Uterus (tissue), 4 donors: ENCODE data around the gene ARFGEF2. TPM values are rescaled to one million over a fixed set of nuclear protein-coding genes. Genes with fewer than 3 reads are reported as not detected.

Experiments used
- DNase-seq, 2 donors: peaks; one replicate each; pipeline ENCODE4 v3.0.0-alpha.2; 2019 to 2020
- H3K27ac ChIP-seq, 2 donors: fragments of 200-600 bp; sonication (generic); 1 replicate in 1 of 2; 2 replicates in 1 of 2; pipeline ENCODE4 v1.5.1; 2016 to 2018
- H3K27me3 ChIP-seq, 2 donors: fragments of 200-600 bp; sonication (generic); one replicate each; pipeline ENCODE4 v1.5.1; 2018 to 2019; ENCODE audit warnings: control low read depth in 1 of 2
- H3K36me3 ChIP-seq, 2 donors: fragments of 200-600 bp; sonication (generic); one replicate each; pipeline ENCODE4 v1.5.1; 2019; ENCODE audit warnings: control low read depth in 1 of 2
- H3K4me1 ChIP-seq, 2 donors: fragments of 200-600 bp; sonication (generic); one replicate each; pipeline ENCODE4 v1.5.1; 2018 to 2019; ENCODE audit warnings: control low read depth in 1 of 2
- H3K4me3 ChIP-seq, 2 donors: fragments of 200-600 bp; sonication (generic); 1 replicate in 1 of 2; 2 replicates in 1 of 2; pipeline ENCODE4 v1.5.1; 2018 to 2019; ENCODE audit warnings: mild to moderate bottlenecking in 1 of 2
- H3K9me3 ChIP-seq, 2 donors: fragments of 200-600 bp; sonication (generic); one replicate each; pipeline ENCODE4 v1.5.1; 2019; ENCODE audit warnings: control low read depth in 1 of 2
- POLR2A ChIP-seq, 2 donors: fragments of 450-650 bp; IDR thresholded peaks; one replicate each; pipeline ENCODE4 v1.6.1; 2016; ENCODE audit warnings: antibody characterized with exemption in 2 of 2, mild to moderate bottlenecking in 1 of 2, moderate library complexity in 1 of 2
- intact Hi-C: fragments of 100-400 bp; cut with DNase I; formaldehyde crosslinking; loops from one replicate; pipeline ENCODE4 v1.15.1; 2023; ENCODE audit warnings: low total_unique reads
- total RNA-seq, 4 donors: library from RNA; depleted of rRNA in 3 of 4; stranded (reverse); fragments of >200 nt in 3 of 4; gene quantifications; one replicate each; pipeline versions ENCODE4 v1.1.0 to v1.2.4, GENCODE V29; 2014 to 2023
- TF ChIP-seq, protein P1 (sequence below), 4 experiments: fragments of 200-600 bp in 2 of 4; fragments of 450-650 bp in 2 of 4; sonication (generic) in 2 of 4; IDR thresholded peaks; one replicate each; pipeline ENCODE4 v1.5.1; 2016 to 2019; ENCODE audit warnings: antibody characterized with exemption in 4 of 4, mild to moderate bottlenecking in 2 of 4, moderate library complexity in 1 of 4
- donor health status: DM: yes; HTN: yes; CAD: no.

Gene ARFGEF2
- total RNA-seq, 4 donors from 2014 or later, result 22.0 to 33.7 (median 27.0) TPM

DNA sequence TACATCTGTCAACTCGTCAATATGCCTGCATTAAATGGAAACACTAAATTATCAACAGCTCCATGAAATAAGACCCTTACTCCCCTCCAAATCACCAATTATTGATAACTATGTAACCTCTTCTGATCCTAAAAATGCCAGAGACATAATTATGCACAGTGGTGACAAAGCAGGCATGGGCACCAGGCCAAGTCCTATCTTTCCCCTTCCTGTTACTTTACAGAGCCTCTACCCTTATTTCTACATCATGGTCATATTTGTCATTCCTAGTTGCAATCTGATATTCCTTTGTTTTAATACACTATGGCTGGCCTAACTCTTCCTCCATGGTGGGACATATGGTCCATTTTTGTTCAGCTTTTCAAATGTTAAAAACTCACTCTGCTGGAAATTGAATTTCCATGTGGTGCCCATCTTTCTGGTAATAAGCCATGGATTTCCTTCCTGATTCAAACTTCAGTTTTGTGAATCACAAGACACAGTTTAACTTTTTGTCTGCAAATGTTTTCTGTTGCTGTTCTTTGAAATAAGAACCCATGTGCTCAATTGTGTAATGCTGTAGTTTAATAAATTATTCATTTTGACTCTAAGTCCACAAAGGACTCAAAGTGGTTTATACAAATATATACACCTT, 41.8 kb upstream of the ARFGEF2 start:
- Histone ChIP-seq H3K4me1 (no peaks in the 10 kb centered on the region), H3K4me3 (no peak overlapping the region), H3K27me3 (no peaks in the 10 kb centered on the region), H3K27ac (no peak overlapping the region), H3K9me3 (no peaks in the 10 kb centered on the region), H3K36me3 (no peaks in the 10 kb centered on the region)
- TF ChIP-seq, protein P1, sequence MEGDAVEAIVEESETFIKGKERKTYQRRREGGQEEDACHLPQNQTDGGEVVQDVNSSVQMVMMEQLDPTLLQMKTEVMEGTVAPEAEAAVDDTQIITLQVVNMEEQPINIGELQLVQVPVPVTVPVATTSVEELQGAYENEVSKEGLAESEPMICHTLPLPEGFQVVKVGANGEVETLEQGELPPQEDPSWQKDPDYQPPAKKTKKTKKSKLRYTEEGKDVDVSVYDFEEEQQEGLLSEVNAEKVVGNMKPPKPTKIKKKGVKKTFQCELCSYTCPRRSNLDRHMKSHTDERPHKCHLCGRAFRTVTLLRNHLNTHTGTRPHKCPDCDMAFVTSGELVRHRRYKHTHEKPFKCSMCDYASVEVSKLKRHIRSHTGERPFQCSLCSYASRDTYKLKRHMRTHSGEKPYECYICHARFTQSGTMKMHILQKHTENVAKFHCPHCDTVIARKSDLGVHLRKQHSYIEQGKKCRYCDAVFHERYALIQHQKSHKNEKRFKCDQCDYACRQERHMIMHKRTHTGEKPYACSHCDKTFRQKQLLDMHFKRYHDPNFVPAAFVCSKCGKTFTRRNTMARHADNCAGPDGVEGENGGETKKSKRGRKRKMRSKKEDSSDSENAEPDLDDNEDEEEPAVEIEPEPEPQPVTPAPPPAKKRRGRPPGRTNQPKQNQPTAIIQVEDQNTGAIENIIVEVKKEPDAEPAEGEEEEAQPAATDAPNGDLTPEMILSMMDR (IDR thresholded peaks at IDR 0.05), result no peak
- TF ChIP-seq POLR2A (IDR thresholded peaks at IDR 0.05), result no peak
- intact Hi-C loops, result no loop called here
- no peak for DNase-seq

DNA sequence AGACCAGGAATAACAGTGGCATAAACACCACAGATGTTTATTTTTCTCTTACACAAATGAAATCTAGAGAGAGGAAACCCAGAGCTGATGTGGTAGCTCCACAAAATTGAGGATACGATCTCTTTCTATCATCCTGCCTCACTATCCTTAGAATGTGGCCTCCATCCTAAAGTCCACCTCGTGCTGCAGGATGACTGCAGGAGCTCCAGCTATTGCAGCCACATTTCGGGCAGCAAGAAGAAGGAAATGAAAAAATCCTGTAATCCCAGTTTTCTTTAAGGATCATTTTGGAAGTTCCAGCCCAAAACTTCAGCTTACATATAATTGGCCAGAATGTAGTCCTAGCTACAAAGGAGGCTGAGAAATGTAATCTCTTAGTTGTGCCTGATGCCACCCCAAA, 41.2 kb upstream of the ARFGEF2 start:
- H3K36me3 ChIP-seq, result no peaks in the 10 kb centered on the region
- TF ChIP-seq POLR2A (IDR thresholded peaks at IDR 0.05), result no peak
- TF ChIP-seq, protein P1 (IDR thresholded peaks at IDR 0.05), result no peak
- no peak overlapping the region for H3K4me3 ChIP-seq
- no peak overlapping the region for H3K27ac ChIP-seq
- no peaks in the 10 kb centered on the region for H3K4me1 ChIP-seq
- H3K9me3 ChIP-seq, result no peaks in the 10 kb centered on the region
- H3K27me3 ChIP-seq, result no peaks in the 10 kb centered on the region
- DNase-seq, result no peak
- intact Hi-C loops, result no loop called here

DNA sequence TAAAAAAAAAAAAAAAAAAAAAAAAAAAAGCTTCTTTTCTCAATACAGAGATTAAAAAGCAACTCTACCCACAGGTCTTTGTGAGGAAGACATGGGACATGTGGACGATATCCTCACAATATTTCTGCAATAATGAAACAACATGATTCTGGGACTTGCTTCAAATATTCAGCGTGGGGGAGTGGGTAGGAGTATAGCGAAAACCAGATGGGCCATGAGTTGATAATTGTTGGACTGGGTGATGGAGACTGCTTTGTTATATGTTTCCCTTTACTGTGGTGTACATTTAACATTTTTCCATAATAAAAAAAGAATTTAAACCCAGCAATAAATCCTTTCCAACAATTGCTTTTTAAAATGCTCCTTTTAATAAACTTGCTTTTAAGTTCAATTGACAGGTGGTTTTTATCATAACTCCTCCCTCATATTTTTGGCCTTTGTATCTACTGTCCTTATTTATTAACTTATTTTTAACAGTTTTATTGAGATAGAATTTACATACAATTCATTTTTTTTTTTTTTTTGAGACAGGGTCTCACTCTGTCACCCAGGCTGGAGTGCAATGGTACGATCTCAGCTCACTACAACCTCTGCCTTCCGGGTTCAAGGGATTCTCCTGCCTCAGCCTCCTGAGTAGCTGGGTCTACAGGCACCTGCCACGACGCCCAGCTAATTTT, 40.4 kb upstream of the ARFGEF2 start:
- Histone ChIP-seq H3K4me1 (no peaks in the 10 kb centered on the region), H3K36me3 (no peaks in the 10 kb centered on the region), H3K27ac (no peak overlapping the region), H3K27me3 (no peaks in the 10 kb centered on the region), H3K9me3 (no peaks in the 10 kb centered on the region), H3K4me3 (no peak overlapping the region)
- TF ChIP-seq, protein P1 (IDR thresholded peaks at IDR 0.05), result no peak
- no peak for TF ChIP-seq POLR2A (IDR thresholded peaks at IDR 0.05)
- DNase-seq, result no peak
- intact Hi-C loops, result no loop called here

DNA sequence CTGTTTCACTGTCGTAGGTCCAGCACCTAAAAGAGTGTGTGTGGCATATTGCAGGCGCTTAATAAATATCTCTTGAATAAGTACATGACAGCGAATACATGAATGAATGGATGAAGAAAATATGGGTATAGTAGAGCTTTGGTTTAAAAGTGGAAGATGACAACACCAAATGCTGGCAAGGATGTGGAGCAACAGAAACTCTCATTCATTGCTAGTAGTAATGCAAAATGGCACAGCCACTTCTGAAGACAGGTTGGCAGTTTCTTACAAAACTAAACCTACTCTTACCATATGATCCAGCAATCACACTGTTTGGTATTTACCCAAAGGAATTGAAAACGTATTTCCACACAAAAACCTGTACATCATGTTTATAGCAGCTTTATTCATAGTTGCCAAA, 36.3 kb upstream of the ARFGEF2 start:
- TF ChIP-seq POLR2A (IDR thresholded peaks at IDR 0.05), result no peak
- TF ChIP-seq, protein P1 (IDR thresholded peaks at IDR 0.05), result no peak
- intact Hi-C loops, result no loop called here

DNA sequence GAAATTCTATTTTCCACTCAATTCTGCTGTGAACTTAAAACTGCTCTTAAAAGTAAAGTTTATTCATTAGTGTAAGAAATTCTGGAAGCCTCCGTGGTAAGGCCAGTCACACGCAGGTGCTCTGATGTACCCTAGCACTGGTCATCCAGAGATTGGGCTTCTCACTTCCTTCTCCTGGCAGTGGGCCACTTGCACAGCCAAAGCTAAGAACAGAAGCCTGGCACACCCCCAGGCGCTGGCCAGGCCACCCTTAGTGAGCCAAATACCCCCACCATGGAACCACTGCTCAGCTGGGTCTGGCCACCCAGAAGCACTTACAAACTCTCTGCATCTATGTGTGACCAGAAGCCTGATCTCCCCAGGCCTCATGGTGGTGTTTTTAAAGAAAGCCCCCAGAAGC, 35.3 kb upstream of the ARFGEF2 start:
- no peaks in the 10 kb centered on the region for H3K9me3 ChIP-seq
- no peak overlapping the region for H3K27ac ChIP-seq
- no peak for DNase-seq
- H3K36me3 ChIP-seq, result no peaks in the 10 kb centered on the region
- H3K4me3 ChIP-seq, result no peak overlapping the region
- TF ChIP-seq, protein P1 (IDR thresholded peaks at IDR 0.05), result no peak
- no peak for TF ChIP-seq POLR2A (IDR thresholded peaks at IDR 0.05)
- H3K27me3 ChIP-seq, result no peaks in the 10 kb centered on the region
- intact Hi-C loops, result no loop called here
- no peaks in the 10 kb centered on the region for H3K4me1 ChIP-seq

More for the DNA sequence above, 36.3 kb upstream of the ARFGEF2 start:
- Histone ChIP-seq H3K4me1 (no peaks in the 10 kb centered on the region), H3K36me3 (no peaks in the 10 kb centered on the region), H3K27me3 (no peaks in the 10 kb centered on the region), H3K9me3 (no peaks in the 10 kb centered on the region), H3K27ac (no peak overlapping the region), H3K4me3 (no peak overlapping the region)
- no peak for DNase-seq
